Tibial nerve (tissue), 4 donors: ENCODE data around the gene MTHFR. TPM values are rescaled to one million over a fixed set of nuclear protein-coding genes. Genes with fewer than 3 reads are reported as not detected.

Source experiments
- DNase-seq, 2 donors: peaks; one replicate each; pipeline ENCODE4 v3.0.0-alpha.2; 2019; ENCODE audit warnings: low spot score in 2 of 2
- H3K27ac ChIP-seq, 4 donors: fragments of 200-600 bp; sonication (generic) in 3 of 4; one replicate each; pipeline ENCODE4 v1.5.1; 2017 to 2019; ENCODE audit warnings: mild to moderate bottlenecking in 1 of 4
- H3K27me3 ChIP-seq, 2 donors: fragments of 200-600 bp; sonication (generic) in 1 of 2; one replicate each; pipeline versions ENCODE4 v1.5.1 to v1.6.0; 2017 to 2019
- H3K36me3 ChIP-seq, 3 donors: fragments of 200-600 bp; sonication (generic); one replicate each; pipeline ENCODE4 v1.5.1; 2018 to 2019
- H3K4me1 ChIP-seq, 4 donors: fragments of 200-600 bp; sonication (generic) in 3 of 4; one replicate each; pipeline ENCODE4 v1.5.1; 2017 to 2019
- H3K4me3 ChIP-seq, 4 donors: fragments of 200-600 bp; sonication (generic) in 3 of 4; one replicate each; pipeline ENCODE4 v1.5.1; 2017 to 2019; ENCODE audit warnings: mild to moderate bottlenecking in 1 of 4, moderate library complexity in 1 of 4
- H3K9me3 ChIP-seq, 4 donors: fragments of 200-600 bp; sonication (generic) in 3 of 4; one replicate each; pipeline ENCODE4 v1.5.1; 2017 to 2019
- EP300 ChIP-seq, 2 donors: sonication (generic); formaldehyde crosslinking; IDR thresholded peaks; one replicate each; pipeline ENCODE4 v1.6.1; 2017; ENCODE audit warnings: antibody characterized with exemption in 2 of 2, mild to moderate bottlenecking in 1 of 2
- POLR2A ChIP-seq, 2 donors: fragments of 450-650 bp; IDR thresholded peaks; one replicate each; pipeline ENCODE4 v1.6.1; 2017; ENCODE audit warnings: antibody characterized with exemption in 2 of 2, mild to moderate bottlenecking in 2 of 2, moderate library complexity in 2 of 2
- WGBS, 2 donors: methylation state at CpG; one replicate each; pipeline ENCODE4 v1.1.5; 2018; 5-methylcytosine and 5-hydroxymethylcytosine counted together
- total RNA-seq, 4 donors: library from RNA; depleted of rRNA; stranded (reverse); fragments of >200 nt; gene quantifications; one replicate each; pipeline ENCODE4 v1.1.0, GENCODE V29; 2016
- TF ChIP-seq, protein P1 (sequence below), 5 experiments: fragments of 200-600 bp in 3 of 5; fragments of 450-650 bp in 2 of 5; sonication (generic) in 3 of 5; IDR thresholded peaks; one replicate each; pipeline ENCODE4 v1.5.1; 2016 to 2019; ENCODE audit warnings: antibody characterized with exemption in 5 of 5, mild to moderate bottlenecking in 3 of 5, moderate library complexity in 2 of 5

MTHFR gene
- total RNA-seq, 4 donors from 2014 or later, result 61.2 to 93.9 (median 69.9) TPM

DNA sequence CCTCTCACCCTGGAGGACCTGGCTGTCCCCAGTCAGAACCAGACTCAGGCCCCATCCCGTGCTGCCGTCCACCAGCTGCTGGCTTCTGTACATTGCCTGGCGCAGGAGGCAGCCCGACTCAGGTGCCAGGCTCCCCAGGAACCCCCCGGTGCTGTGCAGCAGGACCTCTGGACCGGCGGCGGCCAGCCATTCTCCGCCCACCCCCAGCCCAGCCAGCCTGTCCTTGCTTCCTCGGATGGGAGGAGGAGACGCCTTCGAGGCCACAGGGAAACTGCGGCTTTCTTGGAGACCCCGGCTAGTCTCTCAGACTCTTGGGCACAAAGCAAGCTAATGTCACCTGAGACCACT is 39.4 kb downstream of the MTHFR start:
- TF ChIP-seq, protein P1, sequence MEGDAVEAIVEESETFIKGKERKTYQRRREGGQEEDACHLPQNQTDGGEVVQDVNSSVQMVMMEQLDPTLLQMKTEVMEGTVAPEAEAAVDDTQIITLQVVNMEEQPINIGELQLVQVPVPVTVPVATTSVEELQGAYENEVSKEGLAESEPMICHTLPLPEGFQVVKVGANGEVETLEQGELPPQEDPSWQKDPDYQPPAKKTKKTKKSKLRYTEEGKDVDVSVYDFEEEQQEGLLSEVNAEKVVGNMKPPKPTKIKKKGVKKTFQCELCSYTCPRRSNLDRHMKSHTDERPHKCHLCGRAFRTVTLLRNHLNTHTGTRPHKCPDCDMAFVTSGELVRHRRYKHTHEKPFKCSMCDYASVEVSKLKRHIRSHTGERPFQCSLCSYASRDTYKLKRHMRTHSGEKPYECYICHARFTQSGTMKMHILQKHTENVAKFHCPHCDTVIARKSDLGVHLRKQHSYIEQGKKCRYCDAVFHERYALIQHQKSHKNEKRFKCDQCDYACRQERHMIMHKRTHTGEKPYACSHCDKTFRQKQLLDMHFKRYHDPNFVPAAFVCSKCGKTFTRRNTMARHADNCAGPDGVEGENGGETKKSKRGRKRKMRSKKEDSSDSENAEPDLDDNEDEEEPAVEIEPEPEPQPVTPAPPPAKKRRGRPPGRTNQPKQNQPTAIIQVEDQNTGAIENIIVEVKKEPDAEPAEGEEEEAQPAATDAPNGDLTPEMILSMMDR (IDR thresholded peaks at IDR 0.05), result no peak
- TF ChIP-seq EP300 (IDR thresholded peaks at IDR 0.05) (no peak), POLR2A (IDR thresholded peaks at IDR 0.05) (no peak)
- no peak for DNase-seq
- Histone ChIP-seq H3K4me1 (peaks cover 0 to 9% (median 0%) of the 10 kb centered on the region in 4 donors), H3K36me3 (no peaks in the 10 kb centered on the region), H3K4me3 (no peak overlapping the region), H3K9me3 (no peaks in the 10 kb centered on the region), H3K27me3 (peaks cover 0 to 38% of the 10 kb centered on the region in 2 donors), H3K27ac (no peak overlapping the region)
- 71% methylated on average over 12 of the region's 14 CpGs; no CpG with 5 or more reads in 1 of the 2 donors for WGBS, 2 donors

GRCh38 chr1:11765661-11766428 is 39.9 kb downstream of the MTHFR start:
- DNase-seq, result no peak
- Histone ChIP-seq H3K27me3 (peaks cover 0 to 41% of the 10 kb centered on the region in 2 donors), H3K9me3 (no peaks in the 10 kb centered on the region), H3K4me1 (peaks cover 0 to 9% (median 0%) of the 10 kb centered on the region in 4 donors), H3K36me3 (no peaks in the 10 kb centered on the region), H3K4me3 (no peak overlapping the region), H3K27ac (no peak overlapping the region)
- WGBS, 2 donors, result 88 to 89% methylated on average over 11 to 14 of the region's 19 CpGs
- TF ChIP-seq, protein P1 (IDR thresholded peaks at IDR 0.05), result no peak
- TF ChIP-seq POLR2A (IDR thresholded peaks at IDR 0.05), result no peak
- no peak for TF ChIP-seq EP300 (IDR thresholded peaks at IDR 0.05)

GRCh38 chr1:11764519-11764918 is 41.2 kb downstream of the MTHFR start:
- Histone ChIP-seq H3K27me3 (peaks cover 0 to 41% of the 10 kb centered on the region in 2 donors), H3K36me3 (no peaks in the 10 kb centered on the region), H3K9me3 (no peaks in the 10 kb centered on the region), H3K4me1 (peaks cover 0 to 9% (median 0%) of the 10 kb centered on the region in 4 donors), H3K27ac (no peak overlapping the region), H3K4me3 (no peak overlapping the region)
- no peak for DNase-seq
- WGBS, 2 donors, result 70 to 77% methylated on average over 3 to 7 of the region's 7 CpGs
- TF ChIP-seq EP300 (IDR thresholded peaks at IDR 0.05), result no peak
- TF ChIP-seq, protein P1 (IDR thresholded peaks at IDR 0.05), result no peak
- TF ChIP-seq POLR2A (IDR thresholded peaks at IDR 0.05), result no peak

DNA sequence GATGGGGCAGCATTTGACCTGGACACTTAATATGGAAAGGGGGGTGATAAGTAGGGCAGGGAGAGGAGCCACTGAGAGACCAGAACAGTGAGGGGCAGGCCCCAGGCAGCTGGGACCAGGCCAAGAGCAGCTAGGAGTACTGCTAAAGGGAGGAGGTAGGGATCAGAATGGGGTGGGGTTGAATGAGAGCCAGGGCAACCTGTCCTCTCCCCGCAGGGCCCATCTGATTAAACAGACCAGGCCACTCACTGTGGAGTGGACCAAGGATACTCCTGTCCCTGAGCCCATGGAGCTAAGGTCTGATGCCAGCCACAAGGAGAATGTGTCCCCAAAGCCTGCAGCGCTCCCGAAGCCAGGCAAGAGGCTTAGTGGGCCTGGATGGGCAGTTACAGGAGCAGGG is 41.6 kb downstream of the MTHFR start:
- no peaks in the 10 kb centered on the region for H3K36me3 ChIP-seq
- H3K27ac ChIP-seq, result no peak overlapping the region
- TF ChIP-seq, protein P1 (IDR thresholded peaks at IDR 0.05), result no peak
- 71 to 73% methylated on average over 3 of the region's 3 CpGs for WGBS, 2 donors
- no peak for DNase-seq
- peaks cover 0 to 9% (median 0%) of the 10 kb centered on the region in 4 donors for H3K4me1 ChIP-seq
- peaks cover 0 to 41% of the 10 kb centered on the region in 2 donors for H3K27me3 ChIP-seq
- no peaks in the 10 kb centered on the region for H3K9me3 ChIP-seq
- no peak overlapping the region for H3K4me3 ChIP-seq

- peak within 1 kb of the TSS in 1 of 4 donors; percentile 11 for H3K4me3 ChIP-seq
- no peak within 1 kb of the TSS for H3K27ac ChIP-seq
Observed at GRCh38 chr1:11761988-11762406, 43.8 kb downstream of the MTHFR start, which contains the start of gene C1orf167. Gene C1orf167, plus strand, starts transcription at chr1:11762193. Its CDS starts 2,208 bp downstream, at chr1:11764401.

More at GRCh38 chr1:11761988-11762406, 43.8 kb downstream of the MTHFR start, which contains the start of gene C1orf167:
- DNase-seq, result no peak
- Histone ChIP-seq H3K9me3 (no peaks in the 10 kb centered on the region), H3K4me1 (peaks cover 0 to 9% (median 0%) of the 10 kb centered on the region in 4 donors), H3K27me3 (peaks cover 0 to 41% of the 10 kb centered on the region in 2 donors), H3K36me3 (no peaks in the 10 kb centered on the region)
- TF ChIP-seq POLR2A (IDR thresholded peaks at IDR 0.05) (no peak), EP300 (IDR thresholded peaks at IDR 0.05) (no peak)
- TF ChIP-seq, protein P1 (IDR thresholded peaks at IDR 0.05), result no peak
- WGBS, 2 donors, result 10 to 13% methylated on average over 14 to 20 of the region's 29 CpGs
